Stimulated activated CD4-positive, alpha-beta T cell treated with anti-CD3 and anti-CD28 coated beads, Interleukin-2, amount 100 ng/mL, for 48 hours (primary cell): ENCODE measurements around the gene STK25.

Source experiments
- DNase-seq, 2 donors: peaks; one replicate each; pipeline ENCODE4 v3.0.0-alpha.2; 2020

Gene STK25

DNA sequence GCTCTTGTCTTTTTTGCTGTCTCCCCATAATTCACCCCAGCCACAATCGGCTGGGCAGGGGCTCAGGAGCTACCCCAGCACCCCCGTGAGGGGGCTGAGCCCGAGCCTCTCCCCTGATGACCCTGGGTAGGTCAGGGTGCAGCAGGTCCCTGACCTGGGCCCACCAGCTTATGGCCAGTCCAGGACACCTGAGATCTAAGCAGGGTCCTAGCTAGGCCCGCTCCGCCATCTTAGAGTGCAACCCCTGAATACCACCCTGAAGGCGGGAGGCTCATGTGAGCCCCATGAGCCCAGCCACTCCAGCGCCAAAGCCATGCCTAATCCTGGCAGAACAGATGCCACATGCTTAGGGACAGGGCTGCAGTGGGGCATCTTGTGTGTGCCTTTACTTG lies 16.2 kb downstream of the STK25 start:
- no peak for DNase-seq

GRCh38 chr2:241491549-241492173 lies 16.7 kb downstream of the STK25 start:
- DNase-seq = no peak

DNA sequence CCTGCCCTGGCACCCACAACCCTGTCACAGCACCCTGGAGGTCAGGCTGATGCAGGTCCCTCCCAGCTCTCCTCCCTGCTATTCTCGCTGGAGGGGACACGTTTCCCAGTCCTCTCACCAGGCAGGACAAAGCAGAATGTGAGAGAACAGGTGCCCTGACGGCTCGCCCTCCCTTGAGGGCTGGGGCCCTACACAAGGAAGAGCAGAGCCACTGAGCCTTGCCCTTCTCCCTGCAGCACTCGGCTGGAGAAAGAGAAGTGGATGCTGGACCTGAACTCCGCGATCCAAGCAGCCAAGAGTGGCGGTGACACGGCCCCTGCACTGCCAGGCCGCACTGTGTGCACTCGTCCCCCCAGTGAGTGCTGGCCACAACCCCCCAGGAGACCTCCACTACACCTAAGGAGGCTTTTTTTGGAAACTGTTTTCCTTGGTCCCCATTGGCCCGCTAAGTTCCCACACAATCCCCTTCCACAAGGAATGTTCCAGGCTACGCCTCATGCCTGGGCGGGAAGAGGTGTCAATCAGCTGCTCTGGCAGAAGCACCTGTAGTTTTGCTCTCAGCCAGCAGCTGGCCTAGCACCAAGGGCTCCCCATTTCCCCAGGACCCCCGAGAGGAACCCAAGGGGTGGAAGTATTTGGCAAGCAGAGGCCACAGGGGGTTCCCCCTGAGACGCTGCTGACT lies 17.4 kb downstream of the STK25 start:
- no peak for DNase-seq

DNA sequence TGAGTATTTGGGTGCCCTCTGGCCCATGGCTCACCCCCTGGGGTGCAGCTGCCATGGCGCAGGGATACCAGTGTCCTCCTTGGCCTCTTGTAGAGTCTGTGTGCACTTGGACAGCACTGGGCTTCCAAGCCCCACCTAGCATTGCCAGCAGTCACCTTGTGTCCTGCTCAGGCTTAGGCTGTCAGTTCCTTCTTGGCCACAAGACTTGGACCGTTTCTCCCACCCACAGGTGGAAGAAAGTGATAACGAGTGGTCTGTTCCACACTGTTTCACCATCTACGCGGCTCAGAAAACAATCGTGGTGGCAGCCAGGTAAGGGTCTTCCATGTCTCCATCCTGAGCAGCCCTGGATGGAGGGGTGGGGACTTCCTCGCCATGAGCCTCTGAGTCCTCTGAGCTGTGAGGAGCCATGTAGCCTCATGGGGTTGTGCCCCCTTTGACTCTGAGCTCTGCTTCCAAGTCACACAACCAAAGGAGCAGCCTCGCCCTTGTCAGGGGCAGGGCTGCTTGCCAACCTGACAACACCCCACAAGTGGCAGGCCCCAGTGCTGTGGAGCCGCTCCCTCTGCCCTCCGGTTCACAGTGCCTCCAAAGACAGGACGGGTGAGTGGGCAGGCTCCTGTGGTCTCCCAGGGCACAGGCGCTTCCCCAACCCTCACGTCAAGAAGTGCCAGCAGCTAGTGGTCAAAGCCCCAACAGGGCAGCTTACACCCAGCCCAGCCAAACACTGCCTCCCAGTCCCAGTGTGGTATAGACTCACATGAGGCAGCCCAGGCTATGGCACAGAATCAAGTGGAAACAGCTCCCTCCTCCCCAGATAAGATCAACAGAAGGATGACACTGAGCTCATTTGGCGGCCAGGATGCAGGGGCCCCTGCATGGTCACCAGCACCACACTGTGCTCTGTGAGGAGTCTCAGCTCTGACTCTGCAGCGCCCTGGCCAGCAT lies 18.4 kb downstream of the STK25 start:
- DNase-seq = no peak

DNA sequence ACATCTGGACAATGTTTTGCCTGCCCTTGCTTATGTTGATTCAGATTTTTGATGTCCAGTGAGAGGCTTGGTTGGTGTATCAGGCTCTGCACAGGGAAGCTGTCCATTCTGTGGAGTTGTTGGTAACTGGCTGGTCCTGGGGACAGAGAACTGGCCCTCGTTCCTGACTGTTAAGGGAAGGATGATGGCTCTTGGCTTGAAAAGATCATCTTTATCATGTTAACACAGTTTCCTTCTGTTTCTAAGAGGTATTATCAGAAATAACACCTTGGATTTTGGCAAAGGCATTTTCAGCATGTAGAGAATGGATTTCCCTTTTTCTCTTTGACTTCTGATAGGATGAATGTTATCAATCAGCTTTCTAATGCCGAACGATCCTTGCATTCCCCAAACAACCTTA lies 19.3 kb downstream of the STK25 start:
- DNase-seq = no peak

- no peak for DNase-seq
Measured at GRCh38 chr2:241485172-241485911, 23.0 kb downstream of the STK25 start.

DNA sequence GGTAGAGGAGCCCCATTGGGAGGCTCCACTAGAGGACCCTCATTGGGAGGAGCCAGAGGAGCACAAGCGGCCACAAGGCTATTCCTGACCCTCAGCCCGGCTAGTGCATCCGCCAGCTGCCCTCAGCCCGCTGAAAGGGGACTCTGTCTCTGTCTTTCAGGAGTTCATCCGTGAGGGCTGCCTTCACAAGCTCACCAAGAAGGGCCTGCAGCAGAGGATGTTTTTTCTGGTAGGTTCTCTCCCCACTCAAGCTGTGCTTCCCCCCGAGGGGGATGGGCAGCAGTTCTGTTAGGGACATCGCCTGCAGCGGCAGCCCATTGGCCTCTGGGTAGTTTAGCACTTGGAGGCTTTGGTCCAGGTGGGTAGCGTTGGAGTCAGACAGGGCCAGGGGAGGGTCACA lies 25.1 kb downstream of the STK25 start:
- no peak for DNase-seq

DNA sequence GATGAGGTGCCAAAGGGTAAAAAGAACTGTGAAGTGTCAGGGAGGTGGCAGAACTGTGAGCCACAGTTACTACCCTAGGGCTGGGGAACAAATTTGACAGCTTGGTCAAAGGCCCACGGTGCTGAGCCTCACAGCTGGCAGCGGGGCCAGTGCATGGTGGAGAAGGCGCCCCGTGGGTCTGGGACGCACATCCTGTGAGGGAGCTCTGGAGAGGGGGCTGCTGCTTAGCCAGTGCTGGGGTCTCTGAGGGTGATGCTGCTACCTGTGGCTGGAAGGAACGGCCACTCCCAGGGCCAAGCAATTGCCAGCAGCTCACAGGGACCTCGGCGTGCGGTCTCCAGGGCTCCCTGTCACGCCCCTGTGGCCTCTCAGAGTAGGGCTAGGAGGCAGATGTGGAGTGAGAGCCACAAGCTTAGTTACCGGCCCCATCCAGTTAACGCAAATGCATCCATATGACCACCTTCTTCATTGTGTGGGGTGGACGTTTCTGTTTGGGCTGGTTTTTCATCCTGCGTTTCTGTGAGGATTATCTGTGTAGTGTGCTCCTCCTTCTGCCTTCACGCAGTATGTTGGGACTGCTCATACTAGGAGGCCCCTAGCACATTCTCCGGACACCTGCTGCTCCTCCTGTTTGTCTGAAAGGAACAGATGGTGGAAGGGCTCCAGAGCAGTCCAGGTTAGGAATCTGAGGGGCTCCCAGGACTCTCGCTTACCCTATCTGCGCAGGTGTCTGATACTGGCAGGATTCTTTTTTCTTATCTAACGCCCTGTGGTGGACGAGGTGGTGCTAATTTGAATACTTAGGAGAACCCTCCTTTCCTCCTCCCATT lies 26.0 kb downstream of the STK25 start:
- DNase-seq = no peak

DNA sequence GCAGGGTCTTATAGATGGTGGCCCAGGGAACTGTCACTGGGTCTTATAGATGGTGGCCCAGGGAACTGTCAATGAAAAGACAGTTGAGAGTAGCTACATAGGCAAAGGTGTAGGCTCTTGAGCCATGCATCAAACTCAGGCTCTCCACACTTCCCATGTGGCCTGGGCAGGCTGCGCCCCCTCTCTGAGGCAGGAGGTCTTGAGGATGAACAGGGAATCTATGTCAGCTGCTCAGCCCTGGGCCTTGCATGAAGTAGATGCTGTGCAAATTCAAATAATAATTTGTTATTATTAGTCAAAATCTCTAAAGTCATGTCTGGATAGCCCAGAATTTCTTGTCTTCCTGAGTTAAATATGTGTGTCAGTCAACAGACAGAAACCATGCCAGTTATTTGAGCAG lies 26.7 kb downstream of the STK25 start:
- no peak for DNase-seq

DNA sequence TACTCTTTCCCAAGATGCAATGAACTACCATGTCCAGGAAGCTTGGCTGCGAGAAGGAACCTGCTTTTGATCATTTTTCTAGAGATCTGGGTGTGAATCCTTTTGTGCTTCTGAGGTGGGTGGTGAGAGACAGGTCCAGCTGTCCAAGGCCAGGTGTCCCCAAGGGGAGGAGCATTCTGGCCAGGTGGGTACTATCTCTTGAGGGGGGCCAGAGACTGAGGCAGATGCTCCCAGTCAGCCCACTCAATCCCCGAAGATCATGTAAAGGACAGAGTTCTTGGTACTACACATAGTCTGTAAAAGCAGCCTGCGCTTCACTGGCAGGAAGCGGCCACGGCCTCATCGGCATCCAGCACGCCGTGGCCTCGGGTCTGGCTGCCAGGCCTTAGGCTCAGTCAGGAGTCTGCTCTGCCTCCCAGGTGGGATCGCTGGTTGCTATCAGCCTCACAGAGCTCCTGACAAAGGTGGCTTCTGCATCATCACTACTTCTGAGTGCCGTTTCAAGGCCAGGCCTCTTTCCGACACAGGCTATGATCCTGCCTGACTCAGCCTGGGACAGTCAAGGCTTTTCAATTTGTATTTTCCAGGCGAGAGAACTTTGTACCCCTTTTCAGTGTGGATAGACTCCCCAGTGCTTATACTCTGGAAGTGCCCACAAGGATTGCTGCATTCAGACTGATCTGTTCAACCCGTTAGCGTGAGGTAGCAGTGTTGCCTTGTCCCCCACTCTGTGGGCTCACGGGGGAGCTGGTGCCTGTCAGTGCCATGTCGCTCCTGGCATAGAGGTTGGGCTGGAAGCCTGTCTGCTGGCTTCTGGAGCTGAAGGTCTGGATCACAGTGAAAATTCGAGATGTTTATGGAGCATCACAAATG lies 29.1 kb downstream of the STK25 start:
- no peak for DNase-seq

DNA sequence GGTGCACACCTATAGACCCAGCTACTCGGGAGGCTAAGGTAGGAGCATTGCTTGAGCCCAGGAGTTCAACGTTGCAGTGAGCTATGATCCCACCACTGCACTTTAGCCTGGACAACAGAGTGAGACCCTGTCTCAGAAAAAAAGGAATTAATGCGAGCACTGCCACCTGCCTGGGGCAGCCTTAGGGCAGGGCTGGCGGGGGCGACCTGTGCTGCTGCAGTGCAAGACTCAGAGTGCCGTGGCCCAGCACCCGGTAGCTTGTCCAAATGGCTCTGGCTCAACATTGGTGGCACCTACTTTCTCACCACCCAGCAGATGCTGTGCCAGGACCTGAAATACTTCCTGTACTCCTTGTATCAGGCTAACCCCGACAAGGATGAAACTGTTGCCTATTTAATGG lies 30.2 kb downstream of the STK25 start:
- no peak for DNase-seq

DNA sequence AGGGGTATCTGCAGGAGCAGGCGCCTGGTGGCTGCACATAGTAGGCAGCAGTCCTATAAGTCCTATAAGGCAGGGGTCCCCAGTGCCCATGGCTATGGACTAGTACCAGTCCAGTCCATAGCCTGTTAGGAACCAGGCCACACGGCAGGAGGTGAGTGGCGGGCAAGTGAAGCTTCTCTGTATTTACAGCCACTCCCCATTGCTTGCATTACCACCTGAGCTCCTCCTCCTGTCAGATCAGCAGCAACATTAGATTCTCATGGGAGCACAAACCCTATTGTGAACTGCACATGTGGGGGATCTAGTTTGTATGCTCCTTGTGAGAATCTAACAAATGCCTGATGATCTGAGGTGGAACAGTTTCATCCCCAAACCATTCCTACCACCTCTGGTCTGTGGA lies 33.1 kb downstream of the STK25 start:
- no peak for DNase-seq

DNA sequence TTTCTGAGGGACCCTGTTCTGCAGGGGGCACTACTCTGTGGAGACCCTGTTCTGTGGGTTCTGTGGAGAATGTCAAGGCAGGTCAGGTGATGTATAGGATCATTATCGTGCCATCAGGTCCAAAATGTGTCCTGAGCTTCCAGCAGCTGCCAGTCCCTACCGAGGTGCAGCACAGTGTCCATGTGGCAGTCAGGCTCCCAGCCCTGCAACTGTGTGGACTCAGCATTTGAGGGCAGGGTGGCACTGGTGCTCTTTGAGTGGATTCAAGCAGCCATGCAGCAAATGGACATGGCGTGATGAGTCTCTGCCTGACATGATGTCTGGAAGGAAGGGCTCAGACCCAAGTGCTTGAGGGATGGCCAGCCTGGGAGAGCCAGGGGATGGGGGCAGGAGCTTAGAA lies 35.0 kb downstream of the STK25 start:
- no peak for DNase-seq

DNA sequence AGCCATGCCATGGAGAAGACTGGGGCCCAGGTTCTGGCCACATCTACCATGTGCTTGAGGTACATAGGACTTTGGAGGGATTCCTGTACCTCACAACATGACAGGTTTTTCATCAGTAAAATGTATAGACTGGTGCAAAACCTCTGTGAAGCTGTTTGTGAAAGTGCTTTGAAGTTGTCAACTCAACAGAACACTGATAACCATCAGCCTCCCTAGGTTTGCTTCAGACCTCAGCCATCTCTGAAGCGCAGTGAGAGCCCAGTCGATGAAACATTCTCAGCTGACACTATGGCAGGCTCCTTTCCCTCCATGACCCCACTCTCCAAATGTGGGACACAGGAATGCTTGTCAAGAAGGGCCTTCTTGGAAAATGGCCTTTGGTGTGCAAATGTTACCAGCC lies 38.6 kb downstream of the STK25 start:
- no peak for DNase-seq

GRCh38 chr2:241468476-241468781 lies 40.0 kb downstream of the STK25 start:
- DNase-seq = no peak

GRCh38 chr2:241467777-241468475 lies 40.5 kb downstream of the STK25 start:
- no peak for DNase-seq

DNA sequence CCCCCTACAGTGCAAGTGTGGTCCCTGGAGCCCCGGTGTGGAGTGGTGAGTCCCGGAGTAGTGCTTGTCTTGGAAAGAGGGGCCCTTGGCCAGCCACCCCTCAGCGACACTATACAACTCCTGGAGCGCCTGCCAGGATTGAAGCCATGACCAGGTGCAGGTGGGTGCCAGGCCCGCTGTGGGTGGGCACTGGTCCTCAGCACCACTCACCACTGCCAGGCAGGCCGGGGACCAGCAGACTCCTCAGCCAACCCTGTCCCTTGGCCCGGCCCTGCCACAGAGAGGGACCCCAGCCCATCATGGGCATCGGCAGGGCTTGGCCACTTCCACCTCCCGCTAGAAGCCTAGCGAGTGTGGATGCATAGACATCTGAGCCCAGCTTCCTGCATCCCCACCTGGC lies 42.2 kb downstream of the STK25 start:
- DNase-seq = no peak

DNA sequence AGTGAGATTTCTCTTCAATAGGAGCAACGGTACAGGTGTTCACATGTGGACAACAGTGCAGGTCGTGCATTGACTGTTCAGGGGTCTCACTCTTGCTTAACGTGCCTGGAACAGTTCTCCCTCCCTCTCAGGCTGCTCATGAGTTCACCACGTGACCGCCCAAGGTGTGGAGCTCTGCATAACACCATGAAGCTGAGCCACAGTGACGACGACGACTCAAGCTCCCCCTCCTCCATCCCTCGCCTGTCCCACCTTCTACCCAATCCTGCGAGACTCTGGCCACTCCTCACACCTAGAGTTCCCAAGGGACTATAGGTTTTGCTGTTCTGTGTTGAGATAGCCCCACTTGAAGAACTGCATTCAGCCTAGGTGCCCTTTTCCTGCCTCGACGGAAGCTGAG lies 42.8 kb downstream of the STK25 start:
- DNase-seq = no peak

DNA sequence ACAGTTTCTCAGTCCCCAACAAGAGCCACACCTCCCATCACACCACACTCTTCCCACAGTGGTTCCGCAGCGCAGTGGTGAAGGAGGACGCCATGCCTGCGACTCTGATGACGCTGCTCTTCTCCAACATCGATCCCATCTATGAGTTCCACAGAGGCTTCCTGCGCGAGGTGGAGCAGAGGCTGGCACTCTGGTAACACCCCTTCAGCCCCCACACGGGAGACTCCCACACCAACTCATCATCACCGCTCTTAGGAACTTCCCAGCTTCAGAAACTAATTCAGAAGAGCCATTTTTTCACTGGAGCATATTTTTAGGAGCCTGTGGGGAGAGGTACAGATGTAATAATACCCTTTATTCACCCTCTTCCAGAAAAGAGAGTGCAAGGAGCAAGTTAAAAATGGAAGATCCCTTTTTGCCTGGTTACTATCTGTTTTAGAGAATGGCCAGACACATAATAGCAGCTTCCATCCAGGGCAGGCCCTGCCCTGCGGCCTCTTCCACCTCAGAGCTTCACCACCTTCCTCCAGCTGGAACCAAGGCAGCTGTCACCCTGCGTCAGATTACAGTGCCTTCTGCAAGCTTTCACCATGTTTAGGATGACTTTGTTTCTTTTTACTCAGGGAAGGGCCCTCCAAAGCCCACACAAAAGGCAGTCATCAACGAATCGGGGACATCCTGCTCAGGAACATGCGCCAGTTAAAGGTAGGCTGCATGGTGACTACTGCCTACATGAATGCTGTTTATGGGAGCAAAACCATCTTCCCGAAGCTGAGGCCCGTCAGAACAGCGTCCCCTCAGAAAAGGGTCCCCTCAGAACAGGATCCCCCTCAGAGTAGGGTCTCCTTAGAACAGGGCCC lies 44.9 kb downstream of the STK25 start:
- no peak for DNase-seq
